Hippocampal formation (tissue), 2 donors: ENCODE data around the gene HYCC2.
"Not testable (repeated sequence)": the region's sequence is repeated elsewhere in the genome, so short reads cannot be mapped to it uniquely, and the experiment has no call there.

ENCODE experiments used
- DNase-seq, 2 donors: peaks; one replicate each; lab custom pipeline; 2025; lab: John Stamatoyannopoulos, UW

The HYCC2 gene

GRCh38 chr2:201071479-201072200, at the start of gene HYCC2, which contains the start of gene NDUFB3:
TSS of gene HYCC2 (minus strand) at chr2:201071671. CDS start at chr2:201024009, 47,662 bp downstream.
TSS of gene NDUFB3 (plus strand) at chr2:201072001. CDS start at chr2:201078883, 6,882 bp downstream.
- peak; percentile 89 to 94 for DNase-seq

GRCh38 chr2:201118961-201119854, 47.7 kb upstream of the HYCC2 start:
- no peak for DNase-seq

GRCh38 chr2:201118121-201118960, 46.9 kb upstream of the HYCC2 start:
- peak; percentile 68 to 72 for DNase-seq

GRCh38 chr2:201117735-201118094, 46.2 kb upstream of the HYCC2 start:
- not testable (repeated sequence) for DNase-seq

GRCh38 chr2:201116959-201117734, 45.7 kb upstream of the HYCC2 start:
- peak in 1 of 2 donors; percentile 55 for DNase-seq

- peak in 1 of 2 donors; percentile 77 for DNase-seq
Measured at GRCh38 chr2:201116115-201116958, 44.9 kb upstream of the HYCC2 start, which contains the start of gene CFLAR. TSS of gene CFLAR (plus strand) at chr2:201116164. CDS start at chr2:201129866, 13,702 bp downstream.

- DNase-seq = no peak
Measured at GRCh38 chr2:201114846-201115245, 43.4 kb upstream of the HYCC2 start.

- no peak for DNase-seq
Measured at GRCh38 chr2:201114350-201114749, 42.9 kb upstream of the HYCC2 start.

- DNase-seq = no peak
Measured at GRCh38 chr2:201111096-201111495, 39.6 kb upstream of the HYCC2 start.

- no peak for DNase-seq
Measured at GRCh38 chr2:201110615-201111014, 39.1 kb upstream of the HYCC2 start.

GRCh38 chr2:201109186-201109585, 37.7 kb upstream of the HYCC2 start:
- DNase-seq = no peak

- no peak for DNase-seq
Measured at GRCh38 chr2:201108341-201108740, 36.9 kb upstream of the HYCC2 start.

GRCh38 chr2:201107624-201108023, 36.2 kb upstream of the HYCC2 start:
- no peak for DNase-seq

GRCh38 chr2:201105759-201106158, 34.3 kb upstream of the HYCC2 start:
- no peak for DNase-seq

- DNase-seq = no peak
Measured at GRCh38 chr2:201100497-201100896, 29.0 kb upstream of the HYCC2 start.

- no peak for DNase-seq
Measured at GRCh38 chr2:201093573-201093972, 22.1 kb upstream of the HYCC2 start.

GRCh38 chr2:201090574-201090973, 19.1 kb upstream of the HYCC2 start:
- DNase-seq = no peak

- DNase-seq = no peak
Measured at GRCh38 chr2:201084863-201085262, 13.4 kb upstream of the HYCC2 start.

GRCh38 chr2:201074996-201075395, 3.5 kb upstream of the HYCC2 start:
- DNase-seq = no peak

GRCh38 chr2:201073071-201073470, 1.6 kb upstream of the HYCC2 start:
- DNase-seq = no peak
